Transverse colon (tissue), 4 donors: Measurements from ENCODE around the gene GLI1. TPM values are rescaled to one million over a fixed set of nuclear protein-coding genes. Genes with fewer than 3 reads are reported as not detected.

ENCODE experiments used
- DNase-seq: peaks from one replicate; pipeline ENCODE4 v3.0.0-alpha.2; 2019
- H3K27ac ChIP-seq, 4 donors: fragments of 200-600 bp; sonication (generic); 2 replicates each; pipeline ENCODE4 v1.5.1; 2016 to 2018; ENCODE audit warnings: inconsistent platforms in 4 of 4
- H3K27me3 ChIP-seq: fragments of 200-600 bp; sonication (generic); 2 replicates; pipeline ENCODE4 v1.5.1; 2017; ENCODE audit warnings: inconsistent platforms
- H3K36me3 ChIP-seq, 4 donors: fragments of 200-600 bp; sonication (generic); 2 replicates each; pipeline ENCODE4 v1.5.1; 2017 to 2019; ENCODE audit warnings: inconsistent platforms in 4 of 4
- H3K4me1 ChIP-seq, 4 donors: fragments of 200-600 bp; sonication (generic); 2 replicates each; pipeline ENCODE4 v1.5.1; 2017 to 2020; ENCODE audit warnings: inconsistent platforms in 4 of 4
- H3K4me3 ChIP-seq, 4 donors: fragments of 200-600 bp; sonication (generic); 1 replicate in 1 of 4; 2 replicates in 3 of 4; pipeline versions ENCODE4 v1.5.1 to v1.6.1; 2017 to 2019; ENCODE audit warnings: inconsistent platforms in 4 of 4
- H3K9me3 ChIP-seq, 2 donors: fragments of 200-600 bp; sonication (generic); 2 replicates each; pipeline ENCODE4 v1.5.1; 2017 to 2019; ENCODE audit warnings: inconsistent platforms in 2 of 2
- EP300 ChIP-seq: sonication (generic); formaldehyde crosslinking; IDR thresholded peaks from one replicate; pipeline ENCODE4 v1.6.1; 2017; ENCODE audit warnings: antibody characterized with exemption, low read depth
- POLR2A ChIP-seq: fragments of 450-650 bp; IDR thresholded peaks from one replicate; pipeline ENCODE4 v1.6.1; 2016; ENCODE audit warnings: antibody characterized with exemption, mild to moderate bottlenecking, moderate library complexity
- POLR2AphosphoS5 ChIP-seq, 3 donors: sonication (generic); formaldehyde crosslinking; IDR thresholded peaks; one replicate each; pipeline ENCODE4 v1.6.1; 2016; ENCODE audit warnings: antibody characterized with exemption in 3 of 3
- WGBS, 2 donors: methylation state at CpG; one replicate each; pipeline ENCODE4 v1.1.5; 2018; ENCODE audit warnings: low coverage in 1 of 2; 5-methylcytosine and 5-hydroxymethylcytosine counted together
- in situ Hi-C, 4 donors: fragments of 200-750 bp; cut with MboI; loops; one replicate each; pipeline versions ENCODE4 v1.15.0 to v1.15.1; 2017; ENCODE audit warnings: low sequenced_read_pairs in 3 of 4, low pct_ligation_motif_present in 1 of 4, low pct_unique_long_range_greater_than_20kb in 1 of 4
- intact Hi-C: fragments of 100-400 bp; cut with DNase I; formaldehyde crosslinking; loops from one replicate; pipeline ENCODE4 v1.15.1; 2023; ENCODE audit warnings: low total_unique reads
- total RNA-seq, 4 donors: library from RNA; depleted of rRNA; stranded (reverse); fragments of >200 nt; gene quantifications; one replicate each; pipeline ENCODE4 v1.1.0, GENCODE V29; 2016
- TF ChIP-seq, protein P1 (sequence below), 5 experiments: fragments of 200-600 bp in 3 of 5; fragments of 450-650 bp in 2 of 5; sonication (generic) in 3 of 5; IDR thresholded peaks; 1 replicate in 2 of 5; 2 replicates in 3 of 5; pipeline ENCODE4 v1.5.1; 2016 to 2017; ENCODE audit warnings: antibody characterized with exemption in 5 of 5, inconsistent platforms in 3 of 5, mild to moderate bottlenecking in 2 of 5, moderate library complexity in 1 of 5

GLI1 gene
- total RNA-seq, 4 donors from 2014 or later: 0.41 to 1.2 (median 0.79) TPM; not detected in 1

DNA sequence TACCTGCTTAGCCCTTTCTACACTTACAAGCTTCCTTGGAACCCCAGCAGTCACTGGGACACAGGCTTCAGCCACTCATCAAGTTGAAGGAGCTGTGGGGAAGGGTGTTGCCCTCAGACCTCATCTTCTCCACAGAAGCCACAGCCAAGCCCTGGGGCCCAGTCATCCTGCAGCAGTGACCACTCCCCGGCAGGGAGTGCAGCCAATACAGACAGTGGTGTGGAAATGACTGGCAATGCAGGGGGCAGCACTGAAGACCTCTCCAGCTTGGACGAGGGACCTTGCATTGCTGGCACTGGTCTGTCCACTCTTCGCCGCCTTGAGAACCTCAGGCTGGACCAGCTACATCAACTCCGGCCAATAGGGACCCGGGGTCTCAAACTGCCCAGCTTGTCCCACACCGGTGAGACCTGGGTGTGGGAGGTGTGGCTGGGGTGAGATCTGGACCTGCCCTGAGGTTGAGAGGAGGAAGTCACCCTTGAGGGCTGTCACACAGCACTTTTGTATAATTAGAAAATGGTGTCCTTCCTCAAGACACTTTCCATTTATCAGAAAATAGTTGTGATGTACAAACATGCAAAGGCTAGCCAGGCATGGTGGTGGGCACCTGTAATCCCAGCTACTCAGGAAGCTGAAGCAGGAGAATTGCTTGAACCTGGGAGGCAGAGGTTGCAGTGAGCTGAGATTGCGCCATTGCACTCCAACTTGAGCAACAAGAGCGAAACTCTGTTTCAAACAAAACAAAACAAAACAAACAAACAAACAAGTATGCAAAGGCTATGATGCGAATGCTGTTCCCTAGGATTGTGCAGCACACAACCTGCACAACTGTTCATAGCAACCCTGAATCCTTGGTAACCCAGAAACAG lies 9.9 kb downstream of the GLI1 start:
- intact Hi-C loops: no loop called here
- in situ Hi-C loops: loop anchor here in 1 of 4 donors (5.0 kb wide), 1 partner anchor 158 kb away; no protein-coding TSS in a partner anchor

DNA sequence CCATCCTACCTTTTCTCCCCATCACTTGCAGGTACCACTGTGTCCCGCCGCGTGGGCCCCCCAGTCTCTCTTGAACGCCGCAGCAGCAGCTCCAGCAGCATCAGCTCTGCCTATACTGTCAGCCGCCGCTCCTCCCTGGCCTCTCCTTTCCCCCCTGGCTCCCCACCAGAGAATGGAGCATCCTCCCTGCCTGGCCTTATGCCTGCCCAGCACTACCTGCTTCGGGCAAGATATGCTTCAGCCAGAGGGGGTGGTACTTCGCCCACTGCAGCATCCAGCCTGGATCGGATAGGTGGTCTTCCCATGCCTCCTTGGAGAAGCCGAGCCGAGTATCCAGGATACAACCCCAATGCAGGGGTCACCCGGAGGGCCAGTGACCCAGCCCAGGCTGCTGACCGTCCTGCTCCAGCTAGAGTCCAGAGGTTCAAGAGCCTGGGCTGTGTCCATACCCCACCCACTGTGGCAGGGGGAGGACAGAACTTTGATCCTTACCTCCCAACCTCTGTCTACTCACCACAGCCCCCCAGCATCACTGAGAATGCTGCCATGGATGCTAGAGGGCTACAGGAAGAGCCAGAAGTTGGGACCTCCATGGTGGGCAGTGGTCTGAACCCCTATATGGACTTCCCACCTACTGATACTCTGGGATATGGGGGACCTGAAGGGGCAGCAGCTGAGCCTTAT lies 10.8 kb downstream of the GLI1 start:
- Histone ChIP-seq H3K4me3 (no peak overlapping the region), H3K27ac (no peak overlapping the region), H3K4me1 (peaks cover 5 to 23% (median 10%) of the 10 kb centered on the region in 4 donors), H3K36me3 (no peaks in the 10 kb centered on the region), H3K9me3 (no peaks in the 10 kb centered on the region), H3K27me3 (peaks cover 46% of the 10 kb centered on the region)
- intact Hi-C loops (no loop called here), in situ Hi-C loops (no loop called here)
- 87% methylated on average over 14 of the region's 14 CpGs; no CpG with 5 or more reads in 1 of the 2 donors for WGBS, 2 donors
- TF ChIP-seq, protein P1, sequence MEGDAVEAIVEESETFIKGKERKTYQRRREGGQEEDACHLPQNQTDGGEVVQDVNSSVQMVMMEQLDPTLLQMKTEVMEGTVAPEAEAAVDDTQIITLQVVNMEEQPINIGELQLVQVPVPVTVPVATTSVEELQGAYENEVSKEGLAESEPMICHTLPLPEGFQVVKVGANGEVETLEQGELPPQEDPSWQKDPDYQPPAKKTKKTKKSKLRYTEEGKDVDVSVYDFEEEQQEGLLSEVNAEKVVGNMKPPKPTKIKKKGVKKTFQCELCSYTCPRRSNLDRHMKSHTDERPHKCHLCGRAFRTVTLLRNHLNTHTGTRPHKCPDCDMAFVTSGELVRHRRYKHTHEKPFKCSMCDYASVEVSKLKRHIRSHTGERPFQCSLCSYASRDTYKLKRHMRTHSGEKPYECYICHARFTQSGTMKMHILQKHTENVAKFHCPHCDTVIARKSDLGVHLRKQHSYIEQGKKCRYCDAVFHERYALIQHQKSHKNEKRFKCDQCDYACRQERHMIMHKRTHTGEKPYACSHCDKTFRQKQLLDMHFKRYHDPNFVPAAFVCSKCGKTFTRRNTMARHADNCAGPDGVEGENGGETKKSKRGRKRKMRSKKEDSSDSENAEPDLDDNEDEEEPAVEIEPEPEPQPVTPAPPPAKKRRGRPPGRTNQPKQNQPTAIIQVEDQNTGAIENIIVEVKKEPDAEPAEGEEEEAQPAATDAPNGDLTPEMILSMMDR (IDR thresholded peaks at IDR 0.05): no peak
- no peak for TF ChIP-seq POLR2A
- no peak for TF ChIP-seq POLR2AphosphoS5 (IDR thresholded peaks at IDR 0.05)
- TF ChIP-seq EP300: no peak
- no peak for DNase-seq

More for the DNA sequence above, 9.9 kb downstream of the GLI1 start:
- Histone ChIP-seq H3K9me3 (no peaks in the 10 kb centered on the region), H3K36me3 (no peaks in the 10 kb centered on the region), H3K27me3 (peaks cover 44% of the 10 kb centered on the region), H3K4me1 (peaks cover 0 to 14% (median 4%) of the 10 kb centered on the region in 4 donors), H3K4me3 (no peak overlapping the region), H3K27ac (no peak overlapping the region)
- TF ChIP-seq POLR2AphosphoS5 (IDR thresholded peaks at IDR 0.05) (no peak), POLR2A (no peak)
- 91% methylated on average over 10 of the region's 10 CpGs; no CpG with 5 or more reads in 1 of the 2 donors for WGBS, 2 donors
- DNase-seq: no peak

DNA sequence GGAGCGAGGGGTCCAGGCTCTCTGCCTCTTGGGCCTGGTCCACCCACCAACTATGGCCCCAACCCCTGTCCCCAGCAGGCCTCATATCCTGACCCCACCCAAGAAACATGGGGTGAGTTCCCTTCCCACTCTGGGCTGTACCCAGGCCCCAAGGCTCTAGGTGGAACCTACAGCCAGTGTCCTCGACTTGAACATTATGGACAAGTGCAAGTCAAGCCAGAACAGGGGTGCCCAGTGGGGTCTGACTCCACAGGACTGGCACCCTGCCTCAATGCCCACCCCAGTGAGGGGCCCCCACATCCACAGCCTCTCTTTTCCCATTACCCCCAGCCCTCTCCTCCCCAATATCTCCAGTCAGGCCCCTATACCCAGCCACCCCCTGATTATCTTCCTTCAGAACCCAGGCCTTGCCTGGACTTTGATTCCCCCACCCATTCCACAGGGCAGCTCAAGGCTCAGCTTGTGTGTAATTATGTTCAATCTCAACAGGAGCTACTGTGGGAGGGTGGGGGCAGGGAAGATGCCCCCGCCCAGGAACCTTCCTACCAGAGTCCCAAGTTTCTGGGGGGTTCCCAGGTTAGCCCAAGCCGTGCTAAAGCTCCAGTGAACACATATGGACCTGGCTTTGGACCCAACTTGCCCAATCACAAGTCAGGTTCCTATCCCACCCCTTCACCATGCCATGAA lies 11.5 kb downstream of the GLI1 start:
- TF ChIP-seq EP300 (no peak), POLR2A (no peak), POLR2AphosphoS5 (IDR thresholded peaks at IDR 0.05) (no peak)
- TF ChIP-seq, protein P1 (IDR thresholded peaks at IDR 0.05): no peak
- intact Hi-C loops (no loop called here), in situ Hi-C loops (no loop called here)
- Histone ChIP-seq H3K27ac (no peak overlapping the region), H3K4me1 (peaks cover 12 to 29% (median 17%) of the 10 kb centered on the region in 4 donors), H3K27me3 (peaks cover 53% of the 10 kb centered on the region), H3K9me3 (no peaks in the 10 kb centered on the region), H3K4me3 (no peak overlapping the region), H3K36me3 (no peaks in the 10 kb centered on the region)
- 72% methylated on average over 4 of the region's 4 CpGs; no CpG with 5 or more reads in 1 of the 2 donors for WGBS, 2 donors
- DNase-seq: peak; percentile 52

DNA sequence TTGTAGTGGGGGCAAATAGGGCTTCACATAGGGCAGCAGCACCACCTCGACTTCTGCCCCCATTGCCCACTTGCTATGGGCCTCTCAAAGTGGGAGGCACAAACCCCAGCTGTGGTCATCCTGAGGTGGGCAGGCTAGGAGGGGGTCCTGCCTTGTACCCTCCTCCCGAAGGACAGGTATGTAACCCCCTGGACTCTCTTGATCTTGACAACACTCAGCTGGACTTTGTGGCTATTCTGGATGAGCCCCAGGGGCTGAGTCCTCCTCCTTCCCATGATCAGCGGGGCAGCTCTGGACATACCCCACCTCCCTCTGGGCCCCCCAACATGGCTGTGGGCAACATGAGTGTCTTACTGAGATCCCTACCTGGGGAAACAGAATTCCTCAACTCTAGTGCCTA lies 12.1 kb downstream of the GLI1 start:
- intact Hi-C loops (no loop called here), in situ Hi-C loops (no loop called here)
- no peak overlapping the region for H3K4me3 ChIP-seq
- no peak overlapping the region for H3K27ac ChIP-seq
- WGBS, 2 donors: 94% methylated on average over 3 of the region's 3 CpGs; no CpG with 5 or more reads in 1 of the 2 donors
- peaks cover 58% of the 10 kb centered on the region for H3K27me3 ChIP-seq
- H3K36me3 ChIP-seq: no peaks in the 10 kb centered on the region
- no peak for DNase-seq
- peaks cover 15 to 33% (median 20%) of the 10 kb centered on the region in 4 donors for H3K4me1 ChIP-seq
- no peaks in the 10 kb centered on the region for H3K9me3 ChIP-seq
- TF ChIP-seq EP300: no peak
- TF ChIP-seq, protein P1 (IDR thresholded peaks at IDR 0.05): no peak
- TF ChIP-seq POLR2A: no peak
- no peak for TF ChIP-seq POLR2AphosphoS5 (IDR thresholded peaks at IDR 0.05)
